ENCODE results near the gene FNDC3B. TPM values are rescaled to one million over a fixed set of nuclear protein-coding genes. Genes with fewer than 3 reads are reported as not detected.

Gene FNDC3B
- total and polyA plus RNA-seq, 9 of the 15 experiments (the other 6 are each of a cell fraction or from before 2014, with no cell fraction given) = 7.0 to 35.8 (median 16.2) TPM

- Histone ChIP-seq H2AFZ (ENCODE audit: low read depth, low read length) (no peak overlapping the region), H3K4me3 (no peak overlapping the region), H3K27ac (ENCODE audit: extremely low read depth, low read depth, low read length) (no peak overlapping the region), H3K9me3 (replicated peaks; ENCODE audit: control insufficient read depth, insufficient read depth, low read depth, low read length) (no peaks in the 10 kb centered on the region), H3K79me2 (ENCODE audit: control insufficient read depth, insufficient read depth, low read length) (peaks cover 43% of the 10 kb centered on the region), H3K4me1 (replicated peaks in 1 of 2; ENCODE audit: control insufficient read depth in 2 of 2, insufficient read depth in 2 of 2, low read length in 2 of 2) (no peaks in the 10 kb centered on the region), H3K36me3 (ENCODE audit: control insufficient read depth, insufficient read depth, low read length) (peaks cover 22% of the 10 kb centered on the region; the same call in 2 of the 3 replicates), H3K27me3 (ENCODE audit: control insufficient read depth in 2 of 2, insufficient read depth in 2 of 2, low read length in 2 of 2) (no peaks in the 10 kb centered on the region), H3K4me2 (ENCODE audit: insufficient read depth, low read length) (no peak overlapping the region), H3K9ac (ENCODE audit: insufficient read depth in 1 of 2, low read depth in 2 of 2, low read length in 2 of 2) (no peak overlapping the region), H4K20me1 (replicated peaks; ENCODE audit: control insufficient read depth, insufficient read depth, low read length) (0 out of 2 replicates have a peak, but pooled peaks cover 7% of the 10 kb centered on the region), H3K9me1 (ENCODE audit: control insufficient read depth, insufficient read depth, low read length) (no peaks in the 10 kb centered on the region)
- in situ Hi-C loops (cut with MboI) = no loop called here
- intact Hi-C loops (cut with micrococcal nuclease) = no loop called here
- FAIRE-seq (no peak), DNase-seq (ENCODE audit: extremely low read depth in 1 of 4, low spot score in 3 of 4) (no peak), ATAC-seq (no peak)
- no peak for TF ChIP-seq ZNF707 (CRISPR knock-in tag; conservative IDR thresholded peaks at IDR 0.05)
- TF ChIP-seq CAMTA2 (CRISPR knock-in tag; conservative IDR thresholded peaks at IDR 0.05) = no peak
- no peak for TF ChIP-seq SUPT5H (IDR thresholded peaks at IDR 0.05)
- TF ChIP-seq ZNF507 (tag; conservative IDR thresholded peaks at IDR 0.05) = no peak
- TF ChIP-seq, protein P1, sequence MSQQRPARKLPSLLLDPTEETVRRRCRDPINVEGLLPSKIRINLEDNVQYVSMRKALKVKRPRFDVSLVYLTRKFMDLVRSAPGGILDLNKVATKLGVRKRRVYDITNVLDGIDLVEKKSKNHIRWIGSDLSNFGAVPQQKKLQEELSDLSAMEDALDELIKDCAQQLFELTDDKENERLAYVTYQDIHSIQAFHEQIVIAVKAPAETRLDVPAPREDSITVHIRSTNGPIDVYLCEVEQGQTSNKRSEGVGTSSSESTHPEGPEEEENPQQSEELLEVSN (IDR thresholded peaks at IDR 0.05; ENCODE audit: borderline replicate concordance in 1 of 2, extremely low read depth in 1 of 2, insufficient read depth in 1 of 2, insufficient read length in 1 of 2, low read depth in 1 of 2, low read length in 1 of 2, poor library complexity in 1 of 2, severe bottlenecking in 1 of 2) = no peak
- no peak for TF ChIP-seq PHF8 (IDR thresholded peaks at IDR 0.05; ENCODE audit: borderline replicate concordance, low read length)
- no peak for TF ChIP-seq FIP1L1 (IDR thresholded peaks at IDR 0.05; ENCODE audit: low read depth, low read length, poor library complexity, severe bottlenecking)
- no peak for TF ChIP-seq ZNF24 (IDR thresholded peaks at IDR 0.05)
- TF ChIP-seq PML (IDR thresholded peaks at IDR 0.05; ENCODE audit: low read length) = no peak
- no peak for TF ChIP-seq ZFP30 (CRISPR knock-in tag; IDR thresholded peaks at IDR 0.05; ENCODE audit: borderline replicate concordance)
- TF ChIP-seq ZNF282 (CRISPR knock-in tag; IDR thresholded peaks at IDR 0.05) = no peak
- TF ChIP-seq ZNF232 (CRISPR knock-in tag; IDR thresholded peaks at IDR 0.05) = no peak
- TF ChIP-seq, protein P2, sequence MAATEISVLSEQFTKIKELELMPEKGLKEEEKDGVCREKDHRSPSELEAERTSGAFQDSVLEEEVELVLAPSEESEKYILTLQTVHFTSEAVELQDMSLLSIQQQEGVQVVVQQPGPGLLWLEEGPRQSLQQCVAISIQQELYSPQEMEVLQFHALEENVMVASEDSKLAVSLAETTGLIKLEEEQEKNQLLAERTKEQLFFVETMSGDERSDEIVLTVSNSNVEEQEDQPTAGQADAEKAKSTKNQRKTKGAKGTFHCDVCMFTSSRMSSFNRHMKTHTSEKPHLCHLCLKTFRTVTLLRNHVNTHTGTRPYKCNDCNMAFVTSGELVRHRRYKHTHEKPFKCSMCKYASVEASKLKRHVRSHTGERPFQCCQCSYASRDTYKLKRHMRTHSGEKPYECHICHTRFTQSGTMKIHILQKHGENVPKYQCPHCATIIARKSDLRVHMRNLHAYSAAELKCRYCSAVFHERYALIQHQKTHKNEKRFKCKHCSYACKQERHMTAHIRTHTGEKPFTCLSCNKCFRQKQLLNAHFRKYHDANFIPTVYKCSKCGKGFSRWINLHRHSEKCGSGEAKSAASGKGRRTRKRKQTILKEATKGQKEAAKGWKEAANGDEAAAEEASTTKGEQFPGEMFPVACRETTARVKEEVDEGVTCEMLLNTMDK (IDR thresholded peaks at IDR 0.05; ENCODE audit: borderline replicate concordance, insufficient read depth, low read depth, low read length, poor library complexity, severe bottlenecking) = no peak
- 90% methylated on average over 5 of the region's 5 CpGs for WGBS (ENCODE audit: insufficient coverage, low coverage, missing lambda C conversion rate)
- POLR2A ChIA-PET = no interaction called here
- BruUV-seq (replicated peaks) = no TSS peak
- CTCF ChIA-PET (ENCODE audit: low intra/inter-chr PET ratio) = no interaction called here
Measured at GRCh38 chr3:172225215-172225707, 185.9 kb downstream of the FNDC3B start.
